HUES64 (cell line): ENCODE results near the gene TYW5.

ENCODE experiments used
- H3K27ac ChIP-seq: 2 replicates; pipeline ENCODE4 v1.7.0; 2013; ENCODE audit warnings: low read depth, low read length, inconsistent platforms
- H3K27me3 ChIP-seq: 2 replicates; pipeline ENCODE4 v1.6.1; 2013; ENCODE audit warnings: mild to moderate bottlenecking, low read length; ENCODE audit not compliant: insufficient read depth
- H3K36me3 ChIP-seq: 2 replicates; pipeline ENCODE4 v1.6.1; 2013; ENCODE audit warnings: mild to moderate bottlenecking, low read length; ENCODE audit not compliant: insufficient read depth
- H3K4me1 ChIP-seq: 2 replicates; pipeline ENCODE4 v1.6.1; 2013; ENCODE audit warnings: mild to moderate bottlenecking, low read length, moderate library complexity; ENCODE audit not compliant: insufficient read depth
- H3K4me3 ChIP-seq: 2 replicates; pipeline ENCODE4 v1.5.1; 2013; ENCODE audit warnings: mild to moderate bottlenecking, low read length, moderate library complexity
- H3K9ac ChIP-seq: 2 replicates; pipeline ENCODE4 v1.6.1; 2013; ENCODE audit warnings: mild to moderate bottlenecking, low read depth, low read length
- H3K9me3 ChIP-seq: 2 replicates; pipeline ENCODE4 v1.6.1; 2013; ENCODE audit warnings: low read depth, low read length; ENCODE audit not compliant: insufficient read depth
- WGBS: fragments of 150-250, 120-280 bp; methylation state at CpG from one replicate; pipeline ENCODE4 v1.1.7; 2013; ENCODE audit warnings: missing lambda C conversion rate; 5-methylcytosine and 5-hydroxymethylcytosine counted together

Gene TYW5

GRCh38 chr2:199972088-199972626 lies 16.9 kb upstream of the TYW5 start:
- Histone ChIP-seq H3K9ac (no peak overlapping the region), H3K4me3 (no peak overlapping the region), H3K4me1 (no peaks in the 10 kb centered on the region), H3K9me3 (no peaks in the 10 kb centered on the region), H3K27ac (no peak overlapping the region), H3K27me3 (no peaks in the 10 kb centered on the region), H3K36me3 (0 out of 2 replicates have a peak, but pooled peaks cover 7% of the 10 kb centered on the region)
- WGBS: 94% methylated on average over 5 of the region's 6 CpGs

DNA sequence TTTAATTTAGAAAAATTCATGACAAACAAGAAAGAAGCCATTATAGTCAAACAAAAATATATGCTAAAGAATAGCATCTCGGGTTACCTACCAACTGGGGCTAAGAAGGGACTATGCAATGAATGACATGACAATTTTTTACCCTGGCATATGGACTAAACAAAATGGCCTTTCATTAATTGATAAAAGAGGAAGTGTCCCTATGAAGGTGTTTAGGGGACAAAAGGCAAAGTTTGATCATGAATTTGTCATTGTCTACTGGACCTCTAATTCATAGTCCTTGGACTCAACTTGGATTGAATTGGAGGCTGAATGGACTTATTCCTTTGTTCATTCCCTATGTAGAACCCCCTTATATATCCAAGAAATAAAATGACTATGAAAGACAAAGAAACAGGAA lies 12.8 kb upstream of the TYW5 start:
- Histone ChIP-seq H3K27ac (no peak overlapping the region), H3K9me3 (no peaks in the 10 kb centered on the region), H3K4me3 (no peak overlapping the region), H3K4me1 (no peaks in the 10 kb centered on the region), H3K27me3 (no peaks in the 10 kb centered on the region), H3K36me3 (peaks cover 47% of the 10 kb centered on the region), H3K9ac (no peak overlapping the region)
- WGBS: 92% methylated on average over 1 of the region's 1 CpG

DNA sequence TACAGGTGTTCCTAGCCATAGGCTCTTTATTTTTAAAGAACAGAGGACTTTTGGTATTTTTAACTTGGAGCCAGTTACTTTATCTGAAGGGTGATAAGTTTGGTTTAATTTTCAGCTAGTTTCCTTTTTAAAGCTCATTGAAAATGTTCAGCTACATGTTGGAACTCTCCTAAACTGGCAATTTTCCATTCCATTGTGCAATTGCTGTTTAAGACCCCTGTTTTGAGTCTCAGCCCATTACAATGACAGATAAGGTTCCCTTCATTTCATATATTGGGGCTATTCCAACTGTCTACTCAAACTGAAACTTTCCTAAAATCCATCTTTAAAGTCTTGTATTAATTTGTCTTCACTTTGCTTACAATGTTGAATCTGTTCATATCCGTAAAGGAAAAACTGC lies 11.7 kb upstream of the TYW5 start:
- peaks cover 59% of the 10 kb centered on the region for H3K36me3 ChIP-seq
- WGBS: 80% methylated on average over 1 of the region's 1 CpG

DNA sequence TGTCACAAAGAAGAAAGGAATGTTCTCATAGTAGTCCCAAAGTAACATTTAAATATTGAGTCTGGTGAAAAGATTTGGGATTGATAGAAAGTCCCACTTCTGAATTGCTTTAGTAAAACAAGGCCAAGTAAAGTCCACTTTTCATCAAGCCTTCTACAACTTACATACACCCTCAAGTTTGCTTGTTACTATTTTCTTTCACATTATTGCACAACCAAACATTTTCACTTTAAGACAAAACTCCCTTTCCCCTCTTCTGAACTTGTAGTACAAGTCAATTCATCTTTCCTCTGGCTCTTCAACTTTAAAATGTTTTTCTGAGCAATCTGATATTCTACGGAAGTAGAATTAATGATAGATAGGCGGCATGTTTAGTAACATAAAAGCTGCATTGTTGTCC lies 11.1 kb upstream of the TYW5 start:
- Histone ChIP-seq H3K4me3 (no peak overlapping the region), H3K9ac (no peak overlapping the region), H3K4me1 (no peaks in the 10 kb centered on the region), H3K27ac (no peak overlapping the region), H3K36me3 (peaks cover 64% of the 10 kb centered on the region), H3K9me3 (no peaks in the 10 kb centered on the region), H3K27me3 (no peaks in the 10 kb centered on the region)
- 100% methylated on average over 2 of the region's 2 CpGs for WGBS

More for the DNA sequence above, 11.7 kb upstream of the TYW5 start:
- Histone ChIP-seq H3K9ac (no peak overlapping the region), H3K9me3 (no peaks in the 10 kb centered on the region), H3K27ac (no peak overlapping the region), H3K4me1 (no peaks in the 10 kb centered on the region), H3K4me3 (no peak overlapping the region), H3K27me3 (no peaks in the 10 kb centered on the region)

DNA sequence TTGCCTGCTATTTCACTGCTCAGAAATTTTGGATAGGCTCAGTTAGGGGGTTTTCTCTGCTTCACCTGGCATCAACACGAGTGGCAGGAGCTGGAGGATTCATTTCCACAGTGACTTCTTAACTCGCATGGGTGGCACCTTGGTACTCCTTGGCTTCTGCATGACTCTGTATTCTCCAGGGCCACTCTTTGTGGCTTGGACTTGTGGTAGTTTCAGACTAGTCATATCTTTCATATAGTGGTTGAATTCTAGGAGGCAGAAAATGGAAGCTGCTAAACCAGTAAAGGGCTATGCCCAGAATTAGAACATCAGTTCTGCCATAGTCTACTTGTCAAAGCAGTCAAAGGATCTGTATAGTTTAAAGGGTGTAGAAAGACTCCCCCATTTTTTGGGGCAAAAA lies 6.9 kb upstream of the TYW5 start:
- H3K4me3 ChIP-seq: no peak overlapping the region
- H3K9me3 ChIP-seq: no peaks in the 10 kb centered on the region
- no peaks in the 10 kb centered on the region for H3K27me3 ChIP-seq
- no peak overlapping the region for H3K9ac ChIP-seq
- no peaks in the 10 kb centered on the region for H3K4me1 ChIP-seq
- peaks cover 95% of the 10 kb centered on the region for H3K36me3 ChIP-seq
- 96% methylated on average over 2 of the region's 2 CpGs for WGBS
- H3K27ac ChIP-seq: no peak overlapping the region

DNA sequence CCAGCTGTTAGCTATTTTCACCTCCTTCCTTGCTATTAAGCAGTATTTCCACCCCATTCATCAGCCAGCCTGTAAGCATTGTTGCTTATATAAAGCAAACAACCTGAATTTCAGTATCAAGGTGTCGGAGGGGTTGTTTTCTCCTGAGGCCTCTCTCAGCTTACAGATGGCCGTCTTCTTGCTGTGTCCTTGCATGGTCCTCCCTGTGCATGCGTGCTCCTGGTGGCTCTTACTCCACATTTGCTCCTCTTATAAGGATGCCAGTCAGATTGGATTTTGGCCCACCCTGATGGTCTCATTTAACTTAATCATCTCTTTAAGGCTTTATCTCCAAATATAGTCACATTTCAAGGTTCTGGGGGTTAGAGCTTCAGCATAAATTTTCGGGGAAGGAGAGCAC lies 2.7 kb upstream of the TYW5 start:
- H3K4me3 ChIP-seq: no peak overlapping the region
- no peak overlapping the region for H3K9ac ChIP-seq
- 92% methylated on average over 4 of the region's 4 CpGs for WGBS

GRCh38 chr2:199956062-199956380 lies 730 bp upstream of the TYW5 start:
- Histone ChIP-seq H3K4me1 (no peaks in the 10 kb centered on the region), H3K9me3 (no peaks in the 10 kb centered on the region), H3K4me3 (peak overlapping the region; percentile 95), H3K36me3 (peaks cover 39% of the 10 kb centered on the region), H3K9ac (peak overlapping the region; percentile 95), H3K27me3 (no peaks in the 10 kb centered on the region), H3K27ac (peak overlapping the region; percentile 97)
- 2% methylated on average over 10 of the region's 10 CpGs for WGBS

More for the DNA sequence above, 2.7 kb upstream of the TYW5 start:
- no peaks in the 10 kb centered on the region for H3K4me1 ChIP-seq
- peaks cover 54% of the 10 kb centered on the region for H3K36me3 ChIP-seq
- H3K27ac ChIP-seq: no peak overlapping the region
- no peaks in the 10 kb centered on the region for H3K27me3 ChIP-seq
- no peaks in the 10 kb centered on the region for H3K9me3 ChIP-seq

DNA sequence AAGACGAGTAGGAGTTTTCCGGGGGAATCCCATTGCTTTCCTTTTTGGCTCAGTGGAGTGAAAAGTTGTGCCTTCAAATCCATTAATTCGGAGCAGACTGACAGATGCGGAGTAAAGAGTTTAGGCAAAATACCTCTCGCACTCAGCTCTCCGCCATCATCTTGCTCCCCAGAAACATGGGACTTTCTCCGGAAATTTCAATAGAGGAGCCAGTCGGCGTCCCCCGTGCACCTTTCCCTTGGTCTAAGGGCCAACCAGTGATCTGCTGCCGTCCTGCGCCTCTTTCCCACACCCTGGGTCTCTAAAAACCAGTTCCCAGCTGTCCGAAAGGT lies 318 bp downstream of the TYW5 start:
- Histone ChIP-seq H3K9ac (peak overlapping the region; percentile 95), H3K4me3 (peak overlapping the region; percentile 95), H3K4me1 (no peaks in the 10 kb centered on the region), H3K27ac (peak overlapping the region; percentile 97), H3K9me3 (no peaks in the 10 kb centered on the region), H3K36me3 (peaks cover 39% of the 10 kb centered on the region), H3K27me3 (no peaks in the 10 kb centered on the region)
- under 1% methylated on average over 13 of the region's 13 CpGs for WGBS

DNA sequence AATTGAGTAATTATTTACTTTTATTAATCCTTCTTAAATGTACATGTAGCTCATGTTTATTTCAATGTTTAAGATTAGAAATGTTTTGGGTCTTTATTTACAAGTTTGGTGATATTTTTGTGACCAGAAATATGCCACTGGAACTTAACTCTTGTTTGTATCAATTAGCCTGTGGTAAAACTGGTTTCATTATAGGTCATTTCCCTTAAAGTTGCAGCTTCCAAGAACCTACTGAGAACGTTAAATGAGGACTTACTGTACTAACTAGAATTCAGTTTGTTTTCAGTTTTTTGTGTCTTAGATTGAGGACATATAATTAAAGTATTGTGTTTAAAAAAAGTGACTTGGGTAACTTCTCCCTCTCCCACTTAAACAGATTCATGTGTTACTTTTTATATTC lies 4.3 kb downstream of the TYW5 start:
- Histone ChIP-seq H3K9ac (no peak overlapping the region), H3K4me1 (no peaks in the 10 kb centered on the region), H3K36me3 (peaks cover 50% of the 10 kb centered on the region), H3K27ac (no peak overlapping the region), H3K27me3 (no peaks in the 10 kb centered on the region), H3K9me3 (no peaks in the 10 kb centered on the region), H3K4me3 (no peak overlapping the region)
- 90% methylated on average over 1 of the region's 1 CpG for WGBS

- Histone ChIP-seq H3K9me3 (no peaks in the 10 kb centered on the region), H3K9ac (no peak overlapping the region), H3K4me3 (no peak overlapping the region), H3K36me3 (peaks cover 57% of the 10 kb centered on the region), H3K27me3 (no peaks in the 10 kb centered on the region), H3K27ac (no peak overlapping the region), H3K4me1 (no peaks in the 10 kb centered on the region)
- WGBS: 94% methylated on average over 5 of the region's 5 CpGs
Observed at GRCh38 chr2:199950396-199950795, 4.9 kb downstream of the TYW5 start.

DNA sequence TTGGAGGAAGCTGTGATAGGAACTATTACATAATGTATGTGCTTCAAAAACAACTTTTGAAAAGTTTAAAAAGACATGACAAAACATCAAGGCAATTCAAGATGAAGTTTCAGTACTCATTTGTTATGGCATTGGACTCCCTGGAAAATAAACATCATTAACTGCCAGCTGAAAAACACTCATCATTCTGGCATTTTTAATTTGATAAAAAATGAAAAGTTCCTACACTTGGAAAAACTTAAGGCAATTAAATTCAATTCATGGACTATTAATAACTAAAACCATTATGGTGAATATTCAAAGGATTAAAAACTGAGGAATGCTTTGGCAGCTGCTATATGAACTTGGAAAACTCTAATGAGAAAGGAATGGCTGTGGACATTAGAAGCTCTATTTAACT lies 8.5 kb downstream of the TYW5 start:
- H3K27ac ChIP-seq: no peak overlapping the region
- H3K9me3 ChIP-seq: no peaks in the 10 kb centered on the region
- no peak overlapping the region for H3K4me3 ChIP-seq
- no peak overlapping the region for H3K9ac ChIP-seq
- no peaks in the 10 kb centered on the region for H3K27me3 ChIP-seq
- H3K4me1 ChIP-seq: no peaks in the 10 kb centered on the region
- peaks cover 85% of the 10 kb centered on the region for H3K36me3 ChIP-seq

DNA sequence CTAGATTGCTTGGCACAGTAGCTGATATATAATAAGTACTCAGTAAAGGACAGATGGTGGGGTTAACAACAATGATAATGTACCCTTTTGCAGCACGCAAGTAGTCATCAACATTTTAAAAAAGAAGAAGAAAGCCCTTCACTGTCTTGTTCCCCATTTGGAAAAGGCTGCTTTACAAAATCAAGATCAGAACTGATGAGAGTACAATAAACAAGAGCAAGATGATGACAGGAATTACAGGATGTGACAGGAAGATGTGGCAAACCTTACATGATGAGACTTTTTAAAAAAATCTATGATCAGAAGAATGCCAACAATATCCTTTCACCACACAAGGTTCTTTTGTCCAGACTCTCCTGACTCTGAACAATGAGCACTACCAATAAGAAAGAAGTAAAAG lies 9.1 kb downstream of the TYW5 start:
- 100% methylated on average over 1 of the region's 1 CpG for WGBS
- Histone ChIP-seq H3K27ac (no peak overlapping the region), H3K9ac (no peak overlapping the region), H3K9me3 (no peaks in the 10 kb centered on the region), H3K4me1 (no peaks in the 10 kb centered on the region), H3K27me3 (no peaks in the 10 kb centered on the region), H3K4me3 (no peak overlapping the region), H3K36me3 (peaks cover 91% of the 10 kb centered on the region)
